NCI-H2227 treated with DMSO at 0.1 percent for 48 hours (cell line): ENCODE results near the gene ZNF79.

Experiments used
- DNase-seq: peaks from one replicate; lab custom pipeline; 2025; lab: John Stamatoyannopoulos, UW

ZNF79 gene

GRCh38 chr9:127398275-127398647 lies 25.9 kb upstream of the ZNF79 start:
- DNase-seq = no peak

- DNase-seq = no peak
Measured at GRCh38 chr9:127398715-127399400, 25.3 kb upstream of the ZNF79 start.

- DNase-seq = no peak
Measured at GRCh38 chr9:127399736-127400269, 24.4 kb upstream of the ZNF79 start.

- DNase-seq = no peak
Measured at GRCh38 chr9:127402401-127403090, 21.6 kb upstream of the ZNF79 start.

- DNase-seq = no peak
Measured at GRCh38 chr9:127403507-127404192, 20.5 kb upstream of the ZNF79 start.

- DNase-seq = no peak
Measured at GRCh38 chr9:127404631-127405030, 19.6 kb upstream of the ZNF79 start.

- DNase-seq = no peak
Measured at GRCh38 chr9:127405344-127406125, 18.6 kb upstream of the ZNF79 start.

- DNase-seq = no peak
Measured at GRCh38 chr9:127406799-127407491, 17.2 kb upstream of the ZNF79 start.

- no peak for DNase-seq
Measured at GRCh38 chr9:127407492-127407843, 16.7 kb upstream of the ZNF79 start.

GRCh38 chr9:127411122-127411521 lies 13.1 kb upstream of the ZNF79 start:
- DNase-seq = no peak

GRCh38 chr9:127415141-127415540 lies 9.0 kb upstream of the ZNF79 start:
- no peak for DNase-seq

- DNase-seq = no peak
Measured at GRCh38 chr9:127415657-127416056, 8.5 kb upstream of the ZNF79 start.

GRCh38 chr9:127417131-127418036 lies 6.8 kb upstream of the ZNF79 start:
- no peak for DNase-seq

- DNase-seq = no peak
Measured at GRCh38 chr9:127418037-127418471, 6.1 kb upstream of the ZNF79 start.

GRCh38 chr9:127419348-127419747 lies 4.8 kb upstream of the ZNF79 start:
- DNase-seq = no peak

GRCh38 chr9:127421057-127421456 lies 3.1 kb upstream of the ZNF79 start:
- no peak for DNase-seq

- no peak for DNase-seq
Measured at GRCh38 chr9:127422133-127422782, 1.9 kb upstream of the ZNF79 start.

GRCh38 chr9:127422787-127423186 lies 1.4 kb upstream of the ZNF79 start:
- DNase-seq = no peak

- DNase-seq = no peak
Measured at GRCh38 chr9:127423476-127423933, 677 bp upstream of the ZNF79 start.

GRCh38 chr9:127424676-127424999 lies 456 bp downstream of the ZNF79 start:
- no peak for DNase-seq
